HG02884 (cell line): ENCODE results near the gene CNTD1.
"Not testable (repeated sequence)": the region's sequence is repeated elsewhere in the genome, so short reads cannot be mapped to it uniquely, and the experiment has no call there.

Source experiments
- ATAC-seq: cut with Tn5 transposase; IDR thresholded peaks from one replicate; pipeline ENCODE4 v1.9.1; 2021; ENCODE audit warnings: mild to moderate bottlenecking, moderate library complexity; ENCODE audit not compliant: unreplicated experiment

Gene CNTD1

DNA sequence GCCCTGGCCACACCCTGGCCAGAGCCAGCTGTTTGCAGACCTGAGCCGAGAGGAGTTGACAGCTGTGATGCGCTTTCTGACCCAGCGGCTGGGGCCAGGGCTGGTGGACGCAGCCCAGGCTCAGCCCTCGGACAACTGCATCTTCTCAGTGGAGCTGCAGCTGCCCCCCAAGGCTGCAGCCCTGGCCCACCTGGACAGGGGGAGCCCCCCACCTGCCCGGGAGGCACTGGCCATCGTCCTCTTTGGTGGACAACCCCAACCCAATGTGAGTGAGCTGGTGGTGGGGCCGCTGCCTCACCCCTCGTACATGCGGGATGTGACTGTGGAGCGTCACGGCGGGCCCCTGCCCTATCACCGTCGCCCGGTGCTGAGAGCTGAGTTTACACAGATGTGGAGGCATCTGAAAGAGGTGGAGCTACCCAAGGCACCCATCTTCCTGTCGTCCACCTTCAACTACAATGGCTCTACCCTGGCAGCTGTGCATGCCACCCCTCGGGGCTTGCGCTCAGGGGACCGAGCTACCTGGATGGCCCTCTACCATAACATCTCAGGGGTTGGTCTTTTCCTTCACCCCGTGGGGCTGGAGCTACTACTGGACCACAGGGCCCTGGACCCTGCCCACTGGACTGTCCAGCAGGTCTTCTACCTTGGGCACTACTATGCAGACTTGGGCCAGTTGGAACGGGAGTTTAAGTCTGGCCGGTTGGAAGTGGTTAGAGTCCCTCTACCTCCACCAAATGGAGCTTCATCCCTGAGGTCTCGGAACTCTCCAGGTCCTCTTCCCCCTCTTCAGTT lies 46.3 kb downstream of the CNTD1 start:
- no peak for ATAC-seq

DNA sequence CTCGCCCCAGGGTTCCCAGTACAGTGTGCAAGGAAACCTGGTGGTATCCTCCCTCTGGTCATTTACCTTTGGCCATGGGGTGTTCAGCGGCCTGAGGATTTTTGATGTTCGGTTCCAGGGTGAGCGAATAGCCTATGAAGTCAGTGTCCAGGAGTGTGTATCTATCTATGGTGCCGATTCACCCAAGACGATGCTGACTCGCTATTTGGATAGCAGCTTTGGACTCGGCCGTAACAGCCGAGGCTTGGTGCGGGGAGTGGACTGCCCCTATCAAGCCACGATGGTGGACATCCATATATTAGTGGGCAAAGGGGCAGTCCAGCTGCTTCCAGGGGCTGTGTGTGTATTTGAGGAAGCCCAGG lies 46.9 kb downstream of the CNTD1 start:
- ATAC-seq: no peak

DNA sequence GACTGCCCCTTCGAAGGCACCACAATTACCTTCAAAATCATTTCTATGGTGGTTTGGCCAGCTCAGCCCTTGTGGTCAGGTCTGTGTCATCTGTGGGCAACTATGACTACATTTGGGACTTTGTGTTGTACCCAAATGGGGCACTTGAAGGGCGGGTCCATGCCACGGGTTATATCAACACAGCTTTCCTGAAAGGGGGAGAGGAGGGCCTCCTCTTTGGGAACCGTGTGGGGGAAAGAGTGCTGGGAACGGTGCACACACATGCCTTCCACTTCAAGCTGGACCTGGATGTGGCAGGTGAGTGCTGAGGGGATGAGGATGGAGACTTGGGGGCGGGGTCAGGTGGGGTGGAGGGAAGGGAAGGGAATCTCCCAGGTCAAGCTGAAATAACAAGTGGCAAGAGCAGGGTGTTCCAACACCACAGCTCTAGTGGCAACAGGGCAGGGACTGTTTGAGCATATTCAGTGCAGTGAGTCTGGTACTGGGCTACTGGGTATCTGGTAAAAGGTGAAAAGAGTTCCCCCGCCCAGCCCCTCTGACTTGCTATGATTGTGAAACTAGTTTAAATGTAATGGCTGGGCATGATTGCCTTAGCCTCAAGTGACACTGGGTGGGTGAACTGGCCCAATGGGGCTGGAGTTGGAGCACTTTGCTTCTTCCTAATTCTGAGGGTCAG lies 47.4 kb downstream of the CNTD1 start:
- ATAC-seq: no peak

DNA sequence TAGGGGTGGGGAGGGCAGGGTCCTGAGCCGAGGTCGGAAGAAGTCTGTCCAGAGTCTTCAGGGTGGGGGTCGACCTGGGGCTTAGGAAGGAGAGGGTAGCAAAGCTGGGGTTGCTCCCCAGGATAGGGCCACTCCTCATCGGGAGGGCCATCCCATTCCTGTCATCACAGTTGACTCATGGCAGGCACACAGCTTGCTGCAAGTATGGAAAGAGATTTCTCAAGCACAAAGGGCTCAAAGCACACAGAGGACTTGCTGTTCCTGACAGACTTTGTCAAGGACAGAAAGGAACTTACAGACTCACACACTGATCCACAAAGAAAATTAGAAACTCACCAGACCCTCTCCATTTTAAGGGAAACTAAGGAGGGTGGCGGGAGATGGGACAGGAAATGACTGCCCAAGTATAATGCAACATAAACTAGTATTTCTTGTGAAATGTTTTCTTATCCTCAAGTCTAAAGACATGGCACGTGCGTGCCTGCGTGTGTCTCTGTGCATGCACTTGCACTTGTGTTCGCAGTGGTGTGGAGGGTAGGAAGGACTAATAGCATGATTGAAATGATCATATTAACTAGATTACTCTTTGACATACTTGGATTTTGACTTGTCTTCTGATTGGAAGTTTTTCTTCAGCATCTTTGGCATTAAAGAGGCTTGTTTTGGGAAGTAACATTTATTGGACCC lies 48.1 kb downstream of the CNTD1 start:
- no peak for ATAC-seq

DNA sequence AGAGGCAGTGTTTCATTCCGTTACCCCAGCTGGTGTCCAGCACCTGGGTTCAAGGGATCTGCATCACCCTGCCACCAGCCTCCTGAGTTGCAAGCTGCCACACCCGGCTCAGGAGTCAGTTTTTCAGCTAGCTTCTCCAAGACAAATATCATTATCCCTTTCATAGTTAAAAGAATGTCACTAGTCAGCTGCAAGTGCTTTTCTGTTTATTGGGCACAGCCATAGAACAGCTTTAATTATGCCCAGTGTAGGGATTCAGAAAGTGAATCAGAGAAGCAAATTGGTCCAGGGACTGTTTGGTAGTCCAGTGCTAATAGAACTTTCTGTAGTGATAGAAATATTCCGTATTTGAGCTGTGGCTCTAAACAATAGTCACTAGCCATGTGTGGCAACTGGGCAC lies 49.4 kb downstream of the CNTD1 start:
- no peak for ATAC-seq

DNA sequence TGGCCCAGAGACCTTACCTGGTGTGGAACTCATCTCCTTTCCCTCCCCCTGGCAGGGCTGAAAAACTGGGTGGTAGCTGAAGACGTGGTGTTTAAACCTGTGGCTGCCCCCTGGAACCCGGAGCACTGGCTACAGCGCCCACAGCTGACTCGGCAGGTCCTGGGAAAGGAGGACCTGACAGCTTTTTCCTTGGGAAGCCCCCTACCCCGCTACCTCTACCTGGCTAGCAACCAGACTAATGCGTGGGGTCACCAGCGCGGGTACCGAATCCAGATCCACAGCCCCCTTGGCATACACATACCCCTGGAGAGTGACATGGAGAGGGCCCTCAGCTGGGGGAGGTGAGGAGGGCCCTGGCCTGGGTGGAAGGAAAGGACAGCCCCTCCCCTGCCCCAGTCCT lies 50.4 kb downstream of the CNTD1 start:
- ATAC-seq: no peak

DNA sequence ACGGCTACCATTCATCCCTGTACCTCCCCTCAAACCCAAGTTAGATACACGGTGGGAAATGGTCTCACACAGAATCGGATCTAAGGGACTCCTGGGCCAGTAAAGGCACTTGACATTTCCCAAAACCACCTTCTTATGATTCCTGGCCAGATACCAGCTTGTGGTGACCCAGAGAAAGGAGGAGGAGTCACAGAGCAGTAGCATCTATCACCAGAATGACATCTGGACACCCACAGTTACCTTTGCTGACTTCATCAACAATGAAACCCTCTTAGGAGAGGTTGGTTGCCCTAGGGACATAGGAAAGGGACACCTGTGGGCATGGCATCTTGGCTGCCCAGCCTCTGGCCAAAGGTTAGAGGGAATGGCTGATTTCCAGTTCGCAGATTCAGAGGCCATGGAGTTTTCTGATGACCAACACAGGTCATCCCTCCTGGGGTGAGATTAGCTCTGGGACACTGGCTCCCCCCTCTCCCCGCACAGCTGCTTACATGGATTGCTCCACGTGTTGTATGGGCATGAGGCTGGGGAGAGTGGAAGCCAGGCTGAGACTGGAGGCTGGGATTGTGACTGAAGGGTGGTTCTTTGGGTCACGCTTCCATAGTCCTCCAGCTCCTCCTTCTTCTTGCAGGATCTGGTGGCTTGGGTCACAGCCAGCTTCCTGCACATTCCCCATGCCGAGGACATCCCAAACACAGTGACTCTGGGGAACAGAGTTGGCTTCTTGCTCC lies 51.0 kb downstream of the CNTD1 start:
- ATAC-seq: no peak

DNA sequence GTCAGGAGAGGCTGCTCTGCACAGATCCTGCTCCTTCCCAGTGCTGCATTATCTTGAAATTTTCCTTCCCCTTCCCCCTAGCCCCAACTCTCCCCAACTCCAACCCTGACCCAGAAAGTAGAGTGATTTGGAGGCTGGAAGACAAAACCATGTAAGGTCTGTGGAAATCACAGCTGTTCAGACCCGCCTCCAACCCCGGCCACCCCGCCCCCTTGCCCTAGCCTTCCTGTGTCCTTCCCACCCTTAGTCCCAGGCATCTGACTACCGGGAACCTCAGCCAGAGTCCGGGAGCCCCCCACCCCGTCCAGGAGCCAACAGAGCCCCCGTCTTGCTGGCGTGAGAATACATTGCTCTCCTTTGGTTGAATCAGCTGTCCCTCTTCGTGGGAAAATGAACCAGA lies 52.3 kb downstream of the CNTD1 start, which contains the start of gene AOC3:
Gene AOC3, plus strand, starts transcription at position 246 of the 400 bp plus-strand sequence. Its CDS starts 145 bp downstream, at position 391.
- no peak for ATAC-seq

DNA sequence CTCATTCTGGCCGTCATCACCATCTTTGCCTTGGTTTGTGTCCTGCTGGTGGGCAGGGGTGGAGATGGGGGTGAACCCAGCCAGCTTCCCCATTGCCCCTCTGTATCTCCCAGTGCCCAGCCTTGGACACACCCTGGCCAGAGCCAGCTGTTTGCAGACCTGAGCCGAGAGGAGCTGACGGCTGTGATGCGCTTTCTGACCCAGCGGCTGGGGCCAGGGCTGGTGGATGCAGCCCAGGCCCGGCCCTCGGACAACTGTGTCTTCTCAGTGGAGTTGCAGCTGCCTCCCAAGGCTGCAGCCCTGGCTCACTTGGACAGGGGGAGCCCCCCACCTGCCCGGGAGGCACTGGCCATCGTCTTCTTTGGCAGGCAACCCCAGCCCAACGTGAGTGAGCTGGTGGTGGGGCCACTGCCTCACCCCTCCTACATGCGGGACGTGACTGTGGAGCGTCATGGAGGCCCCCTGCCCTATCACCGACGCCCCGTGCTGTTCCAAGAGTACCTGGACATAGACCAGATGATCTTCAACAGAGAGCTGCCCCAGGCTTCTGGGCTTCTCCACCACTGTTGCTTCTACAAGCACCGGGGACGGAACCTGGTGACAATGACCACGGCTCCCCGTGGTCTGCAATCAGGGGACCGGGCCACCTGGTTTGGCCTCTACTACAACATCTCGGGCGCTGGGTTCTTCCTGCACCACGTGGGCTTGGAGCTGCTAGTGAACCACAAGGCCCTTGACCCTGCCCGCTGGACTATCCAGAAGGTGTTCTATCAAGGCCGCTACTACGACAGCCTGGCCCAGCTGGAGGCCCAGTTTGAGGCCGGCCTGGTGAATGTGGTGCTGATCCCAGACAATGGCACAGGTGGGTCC lies 52.9 kb downstream of the CNTD1 start:
- not testable (repeated sequence) for ATAC-seq

DNA sequence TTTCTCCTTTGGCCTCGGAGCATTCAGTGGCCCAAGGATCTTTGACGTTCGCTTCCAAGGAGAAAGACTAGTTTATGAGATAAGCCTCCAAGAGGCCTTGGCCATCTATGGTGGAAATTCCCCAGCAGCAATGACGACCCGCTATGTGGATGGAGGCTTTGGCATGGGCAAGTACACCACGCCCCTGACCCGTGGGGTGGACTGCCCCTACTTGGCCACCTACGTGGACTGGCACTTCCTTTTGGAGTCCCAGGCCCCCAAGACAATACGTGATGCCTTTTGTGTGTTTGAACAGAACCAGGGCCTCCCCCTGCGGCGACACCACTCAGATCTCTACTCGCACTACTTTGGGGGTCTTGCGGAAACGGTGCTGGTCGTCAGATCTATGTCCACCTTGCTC lies 53.7 kb downstream of the CNTD1 start:
- ATAC-seq: no peak

DNA sequence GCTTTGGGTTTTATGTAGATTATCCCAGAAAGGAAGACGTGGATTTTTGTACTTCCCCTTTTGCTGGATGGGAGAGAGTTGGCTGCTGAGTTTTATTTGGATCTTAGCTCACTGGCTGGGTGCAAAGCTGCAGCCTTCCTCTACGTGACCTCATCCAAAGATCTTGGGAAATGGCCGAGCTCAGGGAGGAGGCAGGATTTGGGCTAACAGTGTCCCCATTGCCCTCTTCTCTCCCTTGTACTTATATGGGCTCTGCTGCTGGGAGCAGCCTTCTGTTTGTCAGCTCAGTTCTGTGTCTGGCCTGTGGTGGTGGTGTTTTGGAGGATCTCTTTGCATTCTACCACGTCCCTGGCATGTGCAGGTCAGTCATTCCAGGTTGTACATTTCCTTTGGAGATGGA lies 54.3 kb downstream of the CNTD1 start:
- no peak for ATAC-seq

DNA sequence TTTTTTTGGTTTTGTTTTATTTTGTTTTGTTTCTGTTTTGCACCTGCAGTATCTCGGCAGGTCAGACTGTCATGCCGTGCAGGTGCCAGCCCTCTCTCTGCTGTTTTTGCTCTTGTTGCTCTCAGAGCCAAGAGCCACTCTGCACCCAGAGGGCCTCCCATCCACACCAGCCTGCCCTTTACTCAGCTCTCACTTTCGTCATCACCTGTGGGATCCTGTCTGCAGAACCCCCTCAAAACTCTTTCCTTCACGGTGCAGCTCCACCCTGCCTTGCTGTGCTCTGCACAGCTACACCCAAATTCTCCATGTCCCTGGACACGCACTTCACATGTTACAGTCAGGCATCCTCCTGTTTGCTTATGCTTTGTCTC lies 54.9 kb downstream of the CNTD1 start:
- ATAC-seq: no peak

DNA sequence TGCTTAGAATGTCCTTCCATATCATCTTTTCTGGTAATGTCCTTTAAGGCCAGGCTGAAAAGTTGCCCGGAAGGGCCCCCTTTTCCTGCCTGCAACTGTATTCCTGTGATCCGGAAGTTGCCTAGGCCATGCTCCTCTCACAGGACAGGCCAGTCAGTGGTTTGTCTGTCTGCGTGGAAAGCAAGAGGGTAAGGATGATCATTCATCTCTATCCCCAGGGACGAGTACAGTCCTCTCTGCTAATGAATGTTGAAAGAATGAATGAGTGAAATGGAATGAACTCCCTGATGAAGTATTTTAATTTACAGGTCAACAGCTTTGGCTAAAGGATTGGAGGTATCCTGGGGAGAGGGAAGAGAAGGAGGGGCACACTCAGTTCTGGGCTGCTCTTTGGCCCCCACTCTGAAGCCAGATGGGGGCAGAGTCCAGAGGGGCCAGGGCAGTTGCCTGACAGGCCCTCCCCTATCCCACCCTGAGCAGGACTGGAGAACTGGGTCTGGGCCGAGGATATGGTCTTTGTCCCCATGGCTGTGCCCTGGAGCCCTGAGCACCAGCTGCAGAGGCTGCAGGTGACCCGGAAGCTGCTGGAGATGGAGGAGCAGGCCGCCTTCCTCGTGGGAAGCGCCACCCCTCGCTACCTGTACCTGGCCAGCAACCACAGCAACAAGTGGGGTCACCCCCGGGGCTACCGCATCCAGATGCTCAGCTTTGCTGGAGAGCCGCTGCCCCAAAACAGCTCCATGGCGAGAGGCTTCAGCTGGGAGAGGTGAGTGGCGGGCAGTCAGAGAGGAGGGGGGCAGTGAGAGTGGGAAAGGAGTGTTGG lies 55.5 kb downstream of the CNTD1 start:
- ATAC-seq: no peak

DNA sequence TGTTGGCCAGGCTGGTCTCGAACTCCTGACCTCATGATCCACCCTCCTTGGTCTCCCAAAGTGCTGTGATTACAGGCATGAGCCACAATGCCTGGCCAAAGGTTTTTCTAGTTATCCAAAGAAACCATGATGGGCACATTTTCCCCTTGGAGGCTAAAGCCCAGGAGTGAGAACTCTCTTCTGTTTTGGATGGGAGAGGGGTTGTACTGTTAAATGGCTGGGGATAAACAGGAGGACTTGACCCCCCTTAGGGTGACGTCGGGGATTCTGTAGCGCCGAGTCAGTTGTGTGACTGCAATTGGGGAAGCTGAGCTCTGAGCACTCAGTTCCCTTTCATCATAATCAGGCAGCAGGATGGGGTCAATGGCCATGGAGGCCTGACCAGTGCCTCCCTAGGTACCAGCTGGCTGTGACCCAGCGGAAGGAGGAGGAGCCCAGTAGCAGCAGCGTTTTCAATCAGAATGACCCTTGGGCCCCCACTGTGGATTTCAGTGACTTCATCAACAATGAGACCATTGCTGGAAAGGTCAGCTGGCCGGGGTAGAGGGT lies 56.5 kb downstream of the CNTD1 start:
- no peak for ATAC-seq

DNA sequence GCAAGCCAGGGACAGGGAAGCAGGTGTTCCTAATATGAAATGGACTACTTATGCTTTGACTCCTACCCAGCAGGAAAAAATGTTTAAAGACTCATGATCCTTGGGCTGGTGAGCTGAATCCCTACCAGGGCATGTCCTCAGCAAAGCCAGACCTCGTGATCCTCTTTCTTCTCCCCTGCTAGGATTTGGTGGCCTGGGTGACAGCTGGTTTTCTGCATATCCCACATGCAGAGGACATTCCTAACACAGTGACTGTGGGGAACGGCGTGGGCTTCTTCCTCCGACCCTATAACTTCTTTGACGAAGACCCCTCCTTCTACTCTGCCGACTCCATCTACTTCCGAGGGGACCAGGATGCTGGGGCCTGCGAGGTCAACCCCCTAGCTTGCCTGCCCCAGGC lies 57.4 kb downstream of the CNTD1 start:
- ATAC-seq: not testable (repeated sequence)

DNA sequence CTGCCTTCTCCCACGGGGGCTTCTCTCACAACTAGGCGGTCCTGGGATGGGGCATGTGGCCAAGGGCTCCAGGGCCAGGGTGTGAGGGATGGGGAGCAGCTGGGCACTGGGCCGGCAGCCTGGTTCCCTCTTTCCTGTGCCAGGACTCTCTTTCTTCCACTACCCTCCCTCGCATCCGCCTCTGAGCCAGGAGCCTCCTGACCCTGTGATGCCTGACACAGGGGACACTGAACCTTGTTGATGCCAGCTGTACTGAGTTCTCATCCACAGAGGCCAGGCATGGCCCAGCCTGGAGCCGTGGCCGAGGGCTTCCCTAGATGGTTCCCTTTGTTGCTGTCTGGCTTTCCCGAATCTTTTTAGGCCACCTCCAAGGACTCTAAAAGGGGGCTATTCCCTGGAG lies 57.9 kb downstream of the CNTD1 start:
- not testable (repeated sequence) for ATAC-seq

DNA sequence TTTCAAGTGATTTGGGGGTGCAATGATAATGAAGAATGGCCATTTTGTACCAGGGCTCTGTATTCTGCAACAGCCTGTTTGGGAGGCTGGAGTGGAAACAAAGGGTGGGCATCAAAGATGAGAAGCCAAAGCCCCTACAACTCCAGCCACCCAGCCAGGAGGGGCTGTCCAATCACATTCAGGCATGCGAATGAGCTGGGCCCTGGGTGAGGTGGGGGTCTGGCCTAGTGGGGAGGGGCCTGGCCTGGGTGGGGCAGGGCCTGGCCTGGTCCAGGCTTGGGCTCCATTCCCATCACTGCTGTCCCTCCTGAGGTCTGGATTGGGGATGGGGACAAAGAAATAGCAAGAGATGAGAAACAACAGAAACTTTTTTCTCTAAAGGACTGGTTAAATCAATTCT lies 58.7 kb downstream of the CNTD1 start:
- no peak for ATAC-seq
